ENCODE measurements around the gene NOS1AP. TPM values are rescaled to one million over a fixed set of nuclear protein-coding genes. Genes with fewer than 3 reads are reported as not detected.
A peak's percentile ranks its signal among the peaks of the same experiment; 100 is the strongest.

Gene NOS1AP
- total and polyA plus RNA-seq, 12 donors: 0.37 to 12.0 (median 3.1) TPM

DNA sequence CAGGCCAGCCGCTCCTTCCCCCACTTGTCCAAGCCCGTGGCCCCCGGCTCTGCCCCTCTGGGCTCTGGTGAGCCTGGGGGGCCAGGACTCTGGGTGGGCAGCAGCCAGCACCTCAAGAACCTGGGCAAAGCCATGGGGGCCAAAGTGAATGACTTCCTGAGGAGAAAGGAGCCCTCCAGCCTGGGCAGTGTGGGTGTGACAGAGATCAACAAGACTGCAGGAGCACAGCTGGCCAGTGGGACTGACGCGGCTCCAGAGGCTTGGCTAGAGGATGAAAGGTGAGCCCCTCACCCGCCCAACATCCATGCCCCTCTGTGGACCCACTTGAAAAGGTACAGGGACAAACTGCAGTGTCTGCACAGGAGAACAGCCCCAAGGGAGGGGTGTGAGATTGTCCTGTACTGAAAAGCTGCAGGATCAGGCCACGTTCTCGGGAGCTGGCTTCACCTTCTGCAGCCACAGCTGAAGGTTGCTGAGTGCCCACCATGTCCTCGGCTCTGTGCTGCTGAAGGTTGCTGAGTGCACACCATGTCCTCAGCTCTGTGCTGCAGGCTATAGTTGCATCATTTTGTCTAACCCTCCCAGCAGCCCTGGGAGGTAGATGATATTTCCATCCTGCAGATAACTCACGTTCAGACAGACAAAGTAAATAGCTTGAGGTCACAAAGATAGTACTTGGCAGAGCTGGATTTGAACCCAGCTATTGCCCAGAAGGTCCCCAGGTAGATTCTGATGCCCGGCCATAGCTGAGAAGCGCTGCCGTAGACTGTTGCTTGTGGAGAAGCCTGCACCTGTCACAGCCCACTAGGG is 312.7 kb downstream of the NOS1AP start:
- no peaks in the 10 kb centered on the region for H3K27me3 ChIP-seq
- peak in 1 of 7 donors; percentile 31 for DNase-seq

DNA sequence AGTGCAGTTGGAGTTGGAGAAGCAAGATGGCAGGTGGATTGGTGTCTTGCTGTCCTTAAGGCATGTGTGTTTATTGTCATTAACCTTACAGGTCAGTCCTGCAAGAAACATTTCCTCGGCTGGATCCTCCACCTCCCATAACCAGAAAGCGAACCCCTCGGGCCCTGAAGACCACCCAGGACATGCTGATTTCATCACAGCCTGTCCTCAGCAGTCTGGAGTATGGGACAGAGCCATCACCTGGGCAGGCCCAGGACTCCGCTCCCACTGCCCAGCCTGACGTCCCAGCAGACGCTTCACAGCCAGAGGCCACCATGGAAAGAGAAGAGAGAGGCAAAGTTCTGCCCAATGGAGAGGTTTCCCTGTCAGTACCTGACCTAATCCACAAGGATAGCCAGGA is 313.6 kb downstream of the NOS1AP start:
- WGBS, 4 donors: 85 to 98% (median 94%) methylated on average over 3 to 6 of the region's 6 CpGs
- H3K36me3 ChIP-seq (replicated peaks in 1 of 2): no peaks in the 10 kb centered on the region
- intact Hi-C loops (cut with DNase I): no loop called here
- H3K9me3 ChIP-seq (replicated peaks in 1 of 3): no peaks in the 10 kb centered on the region
- no peak overlapping the region for H3K27ac ChIP-seq
- DNase-seq: peak in 1 of 7 donors; percentile 24
- H3K4me1 ChIP-seq (replicated peaks in 1 of 2): no peaks in the 10 kb centered on the region
- no peak overlapping the region for H3K4me3 ChIP-seq
- no peaks in the 10 kb centered on the region for H3K27me3 ChIP-seq
- TF ChIP-seq POLR2A (IDR thresholded peaks at IDR 0.05): no peak
- TF ChIP-seq, protein P1, sequence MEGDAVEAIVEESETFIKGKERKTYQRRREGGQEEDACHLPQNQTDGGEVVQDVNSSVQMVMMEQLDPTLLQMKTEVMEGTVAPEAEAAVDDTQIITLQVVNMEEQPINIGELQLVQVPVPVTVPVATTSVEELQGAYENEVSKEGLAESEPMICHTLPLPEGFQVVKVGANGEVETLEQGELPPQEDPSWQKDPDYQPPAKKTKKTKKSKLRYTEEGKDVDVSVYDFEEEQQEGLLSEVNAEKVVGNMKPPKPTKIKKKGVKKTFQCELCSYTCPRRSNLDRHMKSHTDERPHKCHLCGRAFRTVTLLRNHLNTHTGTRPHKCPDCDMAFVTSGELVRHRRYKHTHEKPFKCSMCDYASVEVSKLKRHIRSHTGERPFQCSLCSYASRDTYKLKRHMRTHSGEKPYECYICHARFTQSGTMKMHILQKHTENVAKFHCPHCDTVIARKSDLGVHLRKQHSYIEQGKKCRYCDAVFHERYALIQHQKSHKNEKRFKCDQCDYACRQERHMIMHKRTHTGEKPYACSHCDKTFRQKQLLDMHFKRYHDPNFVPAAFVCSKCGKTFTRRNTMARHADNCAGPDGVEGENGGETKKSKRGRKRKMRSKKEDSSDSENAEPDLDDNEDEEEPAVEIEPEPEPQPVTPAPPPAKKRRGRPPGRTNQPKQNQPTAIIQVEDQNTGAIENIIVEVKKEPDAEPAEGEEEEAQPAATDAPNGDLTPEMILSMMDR (IDR thresholded peaks at IDR 0.05): no peak

More for the DNA sequence above, 312.7 kb downstream of the NOS1AP start:
- Histone ChIP-seq H3K36me3 (replicated peaks in 1 of 2) (no peaks in the 10 kb centered on the region), H3K4me3 (no peak overlapping the region), H3K27ac (no peak overlapping the region), H3K9me3 (replicated peaks in 1 of 3) (no peaks in the 10 kb centered on the region), H3K4me1 (replicated peaks in 1 of 2) (no peaks in the 10 kb centered on the region)
- TF ChIP-seq, protein P1 (IDR thresholded peaks at IDR 0.05): no peak
- no peak for TF ChIP-seq POLR2A (IDR thresholded peaks at IDR 0.05)
- WGBS, 4 donors: 83 to 95% (median 87%) methylated on average over 8 to 13 of the region's 13 CpGs
- intact Hi-C loops (cut with DNase I): no loop called here

DNA sequence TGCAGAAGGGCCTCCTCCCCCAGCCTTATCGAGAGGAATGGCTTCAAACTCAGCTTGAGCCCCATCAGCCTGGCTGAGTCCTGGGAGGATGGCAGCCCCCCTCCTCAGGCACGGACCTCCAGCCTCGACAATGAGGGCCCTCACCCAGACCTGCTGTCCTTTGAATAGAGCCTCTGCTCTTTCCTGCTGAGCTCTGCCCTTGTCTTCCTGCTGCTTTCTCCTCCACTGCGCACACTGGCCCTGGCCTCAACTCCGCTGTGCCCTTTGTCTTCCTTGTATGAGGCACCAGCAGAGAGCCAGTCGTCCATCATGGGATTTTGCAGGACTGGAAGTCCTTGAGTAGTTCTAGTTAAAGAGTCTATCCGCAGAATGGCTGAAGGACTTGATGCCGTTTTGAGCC is 314.0 kb downstream of the NOS1AP start:
- Histone ChIP-seq H3K4me1 (replicated peaks in 1 of 2) (no peaks in the 10 kb centered on the region), H3K9me3 (replicated peaks in 1 of 3) (no peaks in the 10 kb centered on the region), H3K36me3 (replicated peaks in 1 of 2) (no peaks in the 10 kb centered on the region), H3K27ac (no peak overlapping the region), H3K4me3 (no peak overlapping the region), H3K27me3 (no peaks in the 10 kb centered on the region)
- TF ChIP-seq, protein P1 (IDR thresholded peaks at IDR 0.05): no peak
- no peak for TF ChIP-seq POLR2A (IDR thresholded peaks at IDR 0.05)
- no peak for DNase-seq
- 85 to 92% (median 87%) methylated on average over 7 to 8 of the region's 8 CpGs for WGBS, 4 donors
- intact Hi-C loops (cut with DNase I): no loop called here

DNA sequence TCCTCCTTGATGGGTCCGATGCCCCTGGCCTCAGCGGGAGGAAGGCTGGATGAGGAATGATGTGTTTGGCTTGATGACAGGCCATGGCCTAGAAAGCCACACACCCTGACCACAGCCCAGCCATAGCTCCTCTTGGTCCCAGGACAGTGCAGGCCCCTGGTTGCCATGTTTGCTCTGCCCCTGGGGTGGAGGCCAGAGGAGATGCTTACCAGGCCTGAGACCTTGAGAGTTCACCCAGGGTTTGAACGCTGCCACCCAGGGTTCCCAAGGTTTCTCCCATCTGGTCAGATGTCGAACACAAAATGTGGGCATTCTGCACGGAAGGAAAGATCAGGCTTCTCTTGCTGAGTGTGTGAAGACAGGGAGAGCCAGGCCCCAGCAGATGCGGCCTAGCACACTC is 314.6 kb downstream of the NOS1AP start:
- Histone ChIP-seq H3K36me3 (replicated peaks in 1 of 2) (no peaks in the 10 kb centered on the region), H3K27ac (no peak overlapping the region), H3K4me3 (no peak overlapping the region), H3K27me3 (no peaks in the 10 kb centered on the region), H3K9me3 (replicated peaks in 1 of 3) (no peaks in the 10 kb centered on the region), H3K4me1 (replicated peaks in 1 of 2) (no peaks in the 10 kb centered on the region)
- peak in 1 of 7 donors; percentile 28 for DNase-seq
- TF ChIP-seq POLR2A (IDR thresholded peaks at IDR 0.05): no peak
- TF ChIP-seq, protein P1 (IDR thresholded peaks at IDR 0.05): no peak
- intact Hi-C loops (cut with DNase I): no loop called here
- WGBS, 4 donors: 84 to 93% (median 91%) methylated on average over 6 of the region's 6 CpGs
